T47D (cell line): Measurements from ENCODE around the gene DCN.

Experiments used
- DNase-seq, 2 experiments: peaks; one replicate each; pipeline versions ENCODE4 v3.0.0 to v3.0.0-alpha.2; 2011 to 2012; ENCODE audit warnings: low read depth in 1 of 2, low spot score in 1 of 2
- JUND ChIP-seq: IDR thresholded peaks from 2 replicates; pipeline ENCODE4 v1.6.1; 2012; ENCODE audit warnings: low read depth
- in situ Hi-C: cut with HindIII; loops from 2 replicates; pipeline ENCODE4 v1.10.0; 2016; ENCODE audit warnings: low sequenced_read_pairs, low pct_unique_long_range_greater_than_20kb

Gene DCN

GRCh38 chr12:91100906-91101305, 81.7 kb downstream of the DCN start:
- TF ChIP-seq JUND: no peak
- DNase-seq: no peak
- in situ Hi-C loops: no loop called here

GRCh38 chr12:91099836-91100235, 82.8 kb downstream of the DCN start:
- in situ Hi-C loops: no loop called here
- TF ChIP-seq JUND: no peak
- no peak for DNase-seq

- DNase-seq: no peak
- no peak for TF ChIP-seq JUND
- in situ Hi-C loops: no loop called here
These were observed 83.3 kb downstream of the DCN start for GRCh38 chr12:91099341-91099740.

GRCh38 chr12:91098941-91099340, 83.7 kb downstream of the DCN start:
- in situ Hi-C loops: no loop called here
- no peak for TF ChIP-seq JUND
- DNase-seq: no peak

GRCh38 chr12:91098461-91098860, 84.2 kb downstream of the DCN start:
- in situ Hi-C loops: no loop called here
- no peak for DNase-seq
- TF ChIP-seq JUND: no peak

- TF ChIP-seq JUND: no peak
- in situ Hi-C loops: no loop called here
- no peak for DNase-seq
These were observed 87.7 kb downstream of the DCN start for GRCh38 chr12:91094957-91095356.

- no peak for DNase-seq
- in situ Hi-C loops: no loop called here
- TF ChIP-seq JUND: no peak
These were observed 88.5 kb downstream of the DCN start for GRCh38 chr12:91094032-91094662.

- TF ChIP-seq JUND: no peak
- DNase-seq: no peak
- in situ Hi-C loops: no loop called here
These were observed 89.3 kb downstream of the DCN start for GRCh38 chr12:91093341-91093740.

- no peak for TF ChIP-seq JUND
- no peak for DNase-seq
- in situ Hi-C loops: no loop called here
These were observed 90.5 kb downstream of the DCN start for GRCh38 chr12:91091916-91092715.
